ENCODE measurements around the gene SP110.
"Not testable (repeated sequence)": the region's sequence is repeated elsewhere in the genome, so short reads cannot be mapped to it uniquely, and the experiment has no call there.

The SP110 gene

DNA sequence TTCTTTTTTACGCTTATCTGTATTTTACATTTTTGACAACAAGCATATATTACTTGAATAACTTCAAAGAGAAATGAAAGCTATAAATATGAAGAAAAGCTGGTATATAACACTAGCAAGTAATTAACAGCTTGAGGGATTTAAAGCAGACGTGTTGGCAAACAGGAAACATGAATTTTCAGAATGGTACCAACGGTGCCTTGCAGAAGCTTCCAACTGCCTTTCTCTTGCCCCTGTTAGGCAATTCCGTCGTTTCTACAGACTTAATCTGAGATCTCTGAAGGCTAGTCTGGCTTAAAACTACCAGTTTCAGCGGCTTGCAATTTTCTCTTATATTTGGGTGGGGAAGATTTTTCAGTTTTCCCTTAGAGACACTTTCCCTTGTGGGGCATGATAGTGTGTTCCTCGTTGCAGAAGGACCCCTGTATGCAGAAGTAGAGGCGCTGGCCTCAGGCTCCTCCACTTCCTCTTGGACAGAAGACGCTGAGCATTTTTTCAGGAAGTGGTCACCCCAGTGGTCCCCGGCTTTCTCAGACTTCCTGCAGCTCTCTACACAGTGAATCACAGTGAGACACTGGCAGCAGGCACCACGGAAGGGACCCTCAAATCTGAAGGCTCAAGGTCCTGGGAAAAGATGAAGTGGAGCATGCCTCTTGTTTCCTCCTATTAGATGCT, 94.9 kb downstream of the SP110 start:
- no peak for DNase-seq (ENCODE audit: low read depth)

- no peak for DNase-seq (ENCODE audit: low read depth)
Observed at GRCh38 chr2:230124235-230124634, 95.5 kb downstream of the SP110 start.

DNA sequence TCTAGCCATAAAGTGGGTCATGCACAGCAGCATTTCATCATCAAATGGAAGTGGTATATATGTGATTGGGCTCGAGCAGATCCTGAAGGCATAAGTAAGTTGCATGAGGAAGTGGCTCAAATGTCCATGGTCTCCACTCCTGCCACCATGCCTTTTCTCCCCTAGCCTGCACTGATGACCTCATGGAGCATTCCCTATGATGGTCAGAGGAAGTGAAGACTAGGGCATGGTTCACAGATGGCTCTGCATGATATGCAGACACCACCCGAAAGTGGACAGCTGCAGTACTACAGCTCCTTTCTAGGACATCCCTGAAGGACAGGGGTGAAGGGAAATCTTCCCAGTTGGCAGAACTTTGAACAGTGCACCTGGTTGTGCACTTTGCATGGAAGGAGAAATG, 99.4 kb downstream of the SP110 start:
- DNase-seq (ENCODE audit: low read depth), result not testable (repeated sequence)

DNA sequence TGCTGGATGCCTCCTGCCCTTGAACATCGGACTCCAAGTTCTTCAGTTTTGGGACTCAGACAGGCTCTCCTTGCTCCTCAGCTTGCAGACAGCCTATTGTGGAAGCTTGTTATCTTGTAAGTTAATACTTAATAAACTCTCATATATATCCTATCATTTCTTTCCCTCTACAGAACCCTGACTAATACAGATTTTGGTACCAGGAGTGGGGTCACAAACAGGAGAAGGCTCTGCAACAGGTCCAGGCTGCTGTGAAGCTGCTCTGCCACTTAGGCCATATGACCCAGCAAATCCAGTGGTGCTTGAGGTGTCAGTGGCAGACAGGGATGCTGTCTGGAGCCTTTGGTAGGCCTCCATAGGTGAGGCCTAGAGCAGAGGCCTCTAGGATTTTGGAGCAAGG, 100.0 kb downstream of the SP110 start:
- not testable (repeated sequence) for DNase-seq (ENCODE audit: low read depth)

All from GM04503 (cell line).